Measurements from ENCODE around the gene ITSN1. TPM values are rescaled to one million over a fixed set of nuclear protein-coding genes. Genes with fewer than 3 reads are reported as not detected.
A peak's percentile ranks its signal among the peaks of the same experiment; 100 is the strongest.
"Not testable (repeated sequence)": the region's sequence is repeated elsewhere in the genome, so short reads cannot be mapped to it uniquely, and the experiment has no call there.

The ITSN1 gene
- total RNA-seq, 2 experiments from 2014 or later: 5.7 to 7.3 TPM

DNA sequence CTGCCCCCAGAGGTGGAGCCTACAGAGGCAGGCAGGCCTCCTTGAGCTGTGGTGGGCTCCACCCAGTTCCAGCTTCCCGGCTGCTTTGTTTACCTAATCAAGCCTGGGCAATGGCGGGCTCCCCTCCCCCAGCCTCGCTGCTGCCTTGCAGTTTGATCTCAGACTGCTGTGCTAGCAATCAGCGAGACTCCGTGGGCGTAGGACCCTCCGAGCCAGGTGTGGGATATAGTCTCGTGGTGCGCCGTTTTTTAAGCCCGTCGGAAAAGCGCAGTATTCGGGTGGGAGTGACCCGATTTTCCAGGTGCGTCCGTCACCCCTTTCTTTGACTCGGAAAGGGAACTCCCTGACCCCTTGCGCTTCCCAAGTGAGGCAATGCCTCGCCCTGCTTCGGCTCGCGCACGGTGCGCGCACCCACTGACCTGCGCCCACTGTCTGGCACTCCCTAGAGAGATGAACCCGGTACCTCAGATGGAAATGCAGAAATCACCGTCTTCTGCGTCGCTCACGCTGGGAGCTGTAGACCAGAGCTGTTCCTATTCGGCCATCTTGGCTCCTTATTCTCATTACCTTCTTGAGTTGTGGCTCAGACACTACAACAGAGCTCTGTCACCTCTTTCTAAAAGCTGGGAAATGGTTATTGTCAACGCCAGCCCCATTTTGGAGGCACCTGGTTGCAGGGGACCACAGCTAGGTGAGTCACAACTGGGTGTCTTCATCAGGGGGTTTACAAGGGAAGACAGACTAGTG is 288.9 kb downstream of the ITSN1 start:
- POLR2A ChIA-PET: interaction anchor here (0.9 to 3.5 kb wide), 3 partner anchors 9 to 45 kb away, joined by 3 to 54 read pairs (median 5); no protein-coding TSS in a partner anchor
- intact Hi-C loops (cut with DNase I, micrococcal nuclease): loop anchor here (1.0 to 2.0 kb wide), 4 partner anchors 16 to 78 kb away; no protein-coding TSS in a partner anchor
- CTCF ChIA-PET: interaction anchor here (0.6 to 1.7 kb wide), 8 partner anchors 8 to 371 kb away, joined by 3 to 5 read pairs (median 4); no protein-coding TSS in a partner anchor
- DNase-seq: peak; percentile 81
- peaks cover 23% of the 10 kb centered on the region for H3K36me3 Mint-ChIP-seq (ENCODE audit: low read depth)
- peak overlapping the region; percentile 92 for H3K4me3 Mint-ChIP-seq
- H3K27ac Mint-ChIP-seq: peak overlapping the region; percentile 99
- not testable (repeated sequence) for H3K9me3 Mint-ChIP-seq (ENCODE audit: low read depth); H3K27me3 Mint-ChIP-seq
- H3K4me1 Mint-ChIP-seq: peaks cover 33% of the 10 kb centered on the region
- ATAC-seq: peak; percentile 96

DNA sequence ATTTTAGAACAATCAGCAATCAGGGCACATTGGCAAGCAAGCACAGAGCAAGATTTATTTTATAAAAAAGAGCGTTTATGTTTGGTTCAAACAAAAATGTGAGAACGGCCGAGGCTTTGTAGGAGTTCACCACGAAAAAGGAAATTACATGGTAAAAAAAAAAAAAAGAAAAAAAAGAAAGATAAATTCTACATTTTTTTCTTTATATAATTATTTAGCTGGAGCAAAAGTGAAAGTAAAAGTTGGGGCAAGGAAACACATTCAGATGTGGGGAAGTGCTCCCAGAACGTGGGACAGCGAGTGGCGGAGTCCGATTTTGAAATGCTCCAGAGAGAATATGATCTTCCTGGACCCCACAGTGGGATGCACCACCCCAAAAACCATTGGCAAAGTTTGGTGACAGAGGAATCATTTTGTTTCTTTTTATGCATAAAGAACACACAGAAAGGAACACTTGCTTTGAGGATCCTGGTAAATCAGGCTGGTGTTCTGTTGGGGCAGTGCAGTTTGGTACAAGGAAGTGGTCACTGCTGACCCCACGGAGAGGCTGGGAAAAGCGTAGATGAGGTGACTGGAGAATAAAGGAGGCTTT is 289.6 kb downstream of the ITSN1 start:
- POLR2A ChIA-PET: interaction anchor here (0.7 to 3.5 kb wide), 4 partner anchors 8 to 141 kb away, joined by 3 to 54 read pairs (median 4); partner anchors contain the start of genes MRPS6 and SLC5A3
- no peaks in the 10 kb centered on the region for H3K9me3 Mint-ChIP-seq (ENCODE audit: low read depth)
- ATAC-seq: peak; percentile 13
- H3K4me1 Mint-ChIP-seq: peaks cover 40% of the 10 kb centered on the region
- H3K27ac Mint-ChIP-seq: peak overlapping the region; percentile 99
- H3K4me3 Mint-ChIP-seq: peak overlapping the region; percentile 92
- intact Hi-C loops (cut with DNase I, micrococcal nuclease): loop anchor here (1.0 to 2.0 kb wide), 6 partner anchors 15 to 149 kb away; no protein-coding TSS in a partner anchor
- CTCF ChIA-PET: interaction anchor here (0.6 to 1.7 kb wide), 9 partner anchors 8 to 423 kb away, joined by 3 to 5 read pairs (median 4); no protein-coding TSS in a partner anchor
- DNase-seq: peak; percentile 38
- peaks cover 28% of the 10 kb centered on the region for H3K36me3 Mint-ChIP-seq (ENCODE audit: low read depth)
- H3K27me3 Mint-ChIP-seq: no peaks in the 10 kb centered on the region

DNA sequence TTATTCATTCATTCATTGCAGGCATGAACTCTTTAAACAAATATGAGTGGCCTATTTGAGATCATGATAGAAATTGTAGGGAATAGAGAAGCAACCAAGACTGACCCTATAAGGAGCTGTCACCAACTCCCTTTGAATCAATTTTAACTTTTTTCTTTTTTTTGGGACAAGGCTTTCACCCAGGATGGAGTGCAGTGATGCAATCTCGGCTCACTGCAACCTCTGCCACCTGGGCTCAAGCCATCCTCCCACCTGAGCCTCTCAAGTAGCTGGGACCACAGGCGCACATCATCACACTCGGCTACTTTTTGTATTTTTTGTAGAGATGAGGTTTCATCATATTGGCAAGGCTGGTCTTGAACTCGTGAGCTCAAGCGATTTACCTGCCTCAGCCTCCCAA is 290.4 kb downstream of the ITSN1 start:
- intact Hi-C loops (cut with DNase I, micrococcal nuclease): loop anchor here in 1 of 2 experiments (2.0 kb wide), 2 partner anchors 16 to 148 kb away; no protein-coding TSS in a partner anchor
- peak overlapping the region; percentile 99 for H3K27ac Mint-ChIP-seq
- H3K4me3 Mint-ChIP-seq: peak overlapping the region; percentile 92
- ChIA-PET CTCF (interaction anchor here (0.7 to 2.2 kb wide), 5 partner anchors 10 to 422 kb away, joined by 3 to 8 read pairs (median 5); no protein-coding TSS in a partner anchor), POLR2A (interaction anchor here (0.7 to 3.5 kb wide), 3 partner anchors 16 to 77 kb away, joined by 3 to 54 read pairs (median 4); no protein-coding TSS in a partner anchor)
- H3K9me3 Mint-ChIP-seq (ENCODE audit: low read depth): no peaks in the 10 kb centered on the region
- H3K27me3 Mint-ChIP-seq: no peaks in the 10 kb centered on the region
- ATAC-seq: no peak
- peaks cover 29% of the 10 kb centered on the region for H3K36me3 Mint-ChIP-seq (ENCODE audit: low read depth)
- H3K4me1 Mint-ChIP-seq: peaks cover 48% of the 10 kb centered on the region
- no peak for DNase-seq

DNA sequence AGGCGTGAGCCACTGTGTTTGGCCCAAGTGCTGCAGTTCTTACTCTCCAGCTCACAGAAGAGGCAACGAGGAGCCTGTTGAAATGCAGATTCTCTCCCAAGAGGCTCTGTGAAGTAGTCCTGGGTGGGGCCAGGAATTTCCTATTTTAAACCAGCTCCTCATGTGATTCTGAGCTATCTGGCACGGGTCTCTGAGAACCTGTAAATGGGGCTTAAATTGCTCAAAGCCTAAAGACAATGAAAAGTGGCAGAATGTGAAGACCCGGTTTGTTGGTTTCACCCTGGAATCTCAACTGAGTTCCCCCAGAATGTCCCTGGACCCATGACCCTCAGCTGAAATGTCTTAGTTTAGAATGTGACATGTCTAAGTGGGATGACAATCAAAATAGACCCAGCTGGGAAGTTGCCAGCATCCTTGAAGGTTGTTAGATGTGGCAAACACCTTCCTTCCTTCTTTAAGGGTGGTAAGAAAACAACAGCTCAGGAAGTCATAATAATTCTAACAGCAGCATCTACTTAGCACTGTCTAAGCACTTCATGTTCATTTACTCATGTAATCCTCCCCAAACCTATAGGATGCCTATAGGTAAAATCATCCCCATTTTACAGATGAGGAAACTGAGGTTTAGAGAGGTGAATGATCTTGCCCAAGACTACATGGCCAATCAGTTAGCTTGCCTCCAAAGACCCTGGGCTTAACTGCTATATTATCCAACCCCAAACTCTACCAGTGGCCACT is 294.2 kb downstream of the ITSN1 start:
- Mint-ChIP-seq H3K4me3 (peak overlapping the region; percentile 46), H3K27me3 (no peaks in the 10 kb centered on the region), H3K27ac (peak overlapping the region; percentile 95), H3K4me1 (peaks cover 83% of the 10 kb centered on the region), H3K9me3 (ENCODE audit: low read depth) (no peaks in the 10 kb centered on the region), H3K36me3 (ENCODE audit: low read depth) (peaks cover 46% of the 10 kb centered on the region)
- DNase-seq (peak; percentile 55), ATAC-seq (peak; percentile 44)
- intact Hi-C loops (cut with DNase I, micrococcal nuclease): no loop called here
- CTCF ChIA-PET: interaction anchor here (0.5 to 4.6 kb wide), 9 partner anchors 12 to 426 kb away, joined by 3 to 21 read pairs (median 4); partner anchors contain the start of genes MRPS6 and SLC5A3
- POLR2A ChIA-PET: interaction anchor here (3.7 kb wide), 1 partner anchor 12 kb away, joined by 57 read pairs; no protein-coding TSS in a partner anchor

DNA sequence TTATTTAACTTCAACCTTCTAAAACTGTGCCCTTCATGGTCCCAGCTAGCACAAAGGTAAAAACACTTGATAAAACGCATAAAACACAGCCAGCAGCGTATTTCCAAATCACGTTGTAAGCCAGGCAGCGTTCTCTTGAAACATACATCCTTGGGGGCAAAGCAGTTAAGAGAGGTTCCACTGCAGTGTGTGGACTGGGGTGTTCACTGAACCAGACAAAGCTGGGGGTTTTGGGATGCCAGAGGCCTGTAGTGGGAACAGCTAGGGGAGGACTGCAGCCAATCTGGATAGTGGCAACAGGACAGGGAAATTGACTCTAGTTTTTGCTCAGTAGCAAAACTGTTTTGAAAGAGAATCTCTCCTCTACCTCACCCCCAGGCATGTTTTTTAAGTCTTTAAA is 294.8 kb downstream of the ITSN1 start:
- ATAC-seq: no peak
- intact Hi-C loops (cut with DNase I, micrococcal nuclease): no loop called here

DNA sequence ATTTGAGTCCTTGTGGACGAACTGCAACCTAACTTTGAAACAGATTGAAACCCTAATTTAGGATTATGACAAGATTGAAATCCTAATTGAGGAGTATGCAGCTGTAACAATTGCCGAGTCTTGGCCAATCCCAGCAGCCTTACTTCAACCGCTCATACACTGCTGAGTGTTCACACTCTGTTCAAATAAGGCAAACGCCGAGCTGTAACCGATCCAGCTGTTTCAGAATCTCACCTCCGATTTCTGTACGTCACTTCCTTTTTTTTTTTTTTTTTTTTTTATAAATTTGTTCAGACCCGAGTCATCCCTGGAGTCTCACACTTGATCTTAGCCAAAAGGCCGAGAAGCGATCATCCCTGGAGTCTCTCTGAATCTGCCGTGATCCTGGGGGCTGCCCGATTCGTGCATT is 295.6 kb downstream of the ITSN1 start:
- Mint-ChIP-seq H3K27me3 (no peaks in the 10 kb centered on the region), H3K36me3 (ENCODE audit: low read depth) (peaks cover 36% of the 10 kb centered on the region), H3K4me1 (peaks cover 79% of the 10 kb centered on the region), H3K9me3 (ENCODE audit: low read depth) (no peaks in the 10 kb centered on the region), H3K27ac (peak overlapping the region; percentile 95), H3K4me3 (peak overlapping the region; percentile 46)
- peak; percentile 76 for ATAC-seq
- CTCF ChIA-PET: interaction anchor here (0.6 to 4.6 kb wide), 4 partner anchors 9 to 371 kb away, joined by 3 to 21 read pairs (median 4); no protein-coding TSS in a partner anchor
- POLR2A ChIA-PET: interaction anchor here (0.6 to 3.7 kb wide), 5 partner anchors 11 to 1836 kb away, joined by 3 to 57 read pairs (median 4); no protein-coding TSS in a partner anchor
- intact Hi-C loops (cut with DNase I, micrococcal nuclease): loop anchor here (1.0 kb wide), 1 partner anchor 9 kb away; no protein-coding TSS in a partner anchor
- peak; percentile 73 for DNase-seq

More for the DNA sequence above, 294.8 kb downstream of the ITSN1 start:
- Mint-ChIP-seq H3K9me3 (ENCODE audit: low read depth) (no peaks in the 10 kb centered on the region), H3K27ac (peak overlapping the region; percentile 95), H3K36me3 (ENCODE audit: low read depth) (peaks cover 41% of the 10 kb centered on the region), H3K4me3 (peak overlapping the region; percentile 46), H3K4me1 (peaks cover 83% of the 10 kb centered on the region), H3K27me3 (no peaks in the 10 kb centered on the region)
- ChIA-PET CTCF (interaction anchor here (0.6 to 4.6 kb wide), 5 partner anchors 11 to 411 kb away, joined by 3 to 21 read pairs (median 4); partner anchors contain the start of genes MRPS6 and SLC5A3), POLR2A (interaction anchor here (0.6 to 3.7 kb wide), 3 partner anchors 12 to 303 kb away, joined by 4 to 57 read pairs (median 4); no protein-coding TSS in a partner anchor)
- DNase-seq: no peak

DNA sequence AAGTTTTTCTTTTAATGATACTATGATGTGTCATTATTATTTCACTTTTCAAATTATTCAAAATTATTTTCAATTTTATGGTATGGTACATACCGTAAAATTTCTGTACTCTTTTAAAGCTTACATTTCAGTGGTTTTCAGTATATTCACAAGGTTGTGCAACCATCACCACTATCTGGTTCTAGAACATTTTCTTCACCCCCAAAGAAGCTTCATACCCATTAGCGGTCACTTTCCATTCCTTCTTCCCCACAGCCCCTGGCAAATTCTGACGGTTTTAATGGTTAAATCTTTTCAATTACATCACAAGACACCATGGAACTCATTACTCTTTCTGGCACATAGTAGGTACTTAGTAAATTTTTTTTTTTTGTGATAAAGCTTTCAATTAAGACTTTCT is 296.1 kb downstream of the ITSN1 start:
- Mint-ChIP-seq H3K4me3 (no peak overlapping the region), H3K9me3 (ENCODE audit: low read depth) (no peaks in the 10 kb centered on the region), H3K36me3 (ENCODE audit: low read depth) (peaks cover 35% of the 10 kb centered on the region), H3K4me1 (peaks cover 76% of the 10 kb centered on the region), H3K27me3 (no peaks in the 10 kb centered on the region), H3K27ac (peak overlapping the region; percentile 95)
- ChIA-PET POLR2A (interaction anchor here (0.6 to 3.7 kb wide), 3 partner anchors 10 to 124 kb away, joined by 3 to 57 read pairs (median 4); no protein-coding TSS in a partner anchor), CTCF (interaction anchor here (0.9 to 4.6 kb wide), 2 partner anchors 9 to 15 kb away, joined by 3 to 21 read pairs; no protein-coding TSS in a partner anchor)
- no peak for ATAC-seq
- intact Hi-C loops (cut with DNase I, micrococcal nuclease): loop anchor here (1.0 kb wide), 1 partner anchor 9 kb away; no protein-coding TSS in a partner anchor
- DNase-seq: no peak

DNA sequence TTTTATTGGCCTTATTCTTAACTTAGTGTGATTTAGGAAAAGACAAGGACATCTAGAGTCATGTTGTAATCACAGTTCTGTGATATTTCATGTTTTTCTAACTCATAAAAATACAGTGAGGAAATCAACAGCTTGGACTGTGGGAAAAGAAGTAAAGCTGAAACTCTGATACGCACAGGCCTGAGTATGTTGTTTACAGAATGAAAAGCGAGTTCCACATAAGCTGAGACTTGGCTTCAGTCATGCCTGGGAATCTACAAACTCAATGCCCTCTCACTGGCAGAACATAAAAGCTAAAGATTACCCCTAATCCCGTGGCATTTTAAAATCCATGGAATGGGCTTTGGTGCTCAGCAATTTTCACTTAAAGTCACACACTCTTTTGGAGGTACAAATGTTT is 296.9 kb downstream of the ITSN1 start:
- CTCF ChIA-PET: interaction anchor here (1.0 to 4.6 kb wide), 2 partner anchors 11 to 15 kb away, joined by 4 to 21 read pairs; no protein-coding TSS in a partner anchor
- ATAC-seq (no peak), DNase-seq (no peak)
- H3K9me3 Mint-ChIP-seq (ENCODE audit: low read depth): peaks cover under 1% of the 10 kb centered on the region
- H3K36me3 Mint-ChIP-seq (ENCODE audit: low read depth): peaks cover 43% of the 10 kb centered on the region
- intact Hi-C loops (cut with DNase I, micrococcal nuclease): no loop called here
- peaks cover 77% of the 10 kb centered on the region for H3K4me1 Mint-ChIP-seq
- POLR2A ChIA-PET: interaction anchor here (0.8 to 3.7 kb wide), 3 partner anchors 10 to 37 kb away, joined by 4 to 57 read pairs (median 4); no protein-coding TSS in a partner anchor
- H3K27me3 Mint-ChIP-seq: no peaks in the 10 kb centered on the region
- H3K27ac Mint-ChIP-seq: peak overlapping the region; percentile 95
- H3K4me3 Mint-ChIP-seq: no peak overlapping the region

DNA sequence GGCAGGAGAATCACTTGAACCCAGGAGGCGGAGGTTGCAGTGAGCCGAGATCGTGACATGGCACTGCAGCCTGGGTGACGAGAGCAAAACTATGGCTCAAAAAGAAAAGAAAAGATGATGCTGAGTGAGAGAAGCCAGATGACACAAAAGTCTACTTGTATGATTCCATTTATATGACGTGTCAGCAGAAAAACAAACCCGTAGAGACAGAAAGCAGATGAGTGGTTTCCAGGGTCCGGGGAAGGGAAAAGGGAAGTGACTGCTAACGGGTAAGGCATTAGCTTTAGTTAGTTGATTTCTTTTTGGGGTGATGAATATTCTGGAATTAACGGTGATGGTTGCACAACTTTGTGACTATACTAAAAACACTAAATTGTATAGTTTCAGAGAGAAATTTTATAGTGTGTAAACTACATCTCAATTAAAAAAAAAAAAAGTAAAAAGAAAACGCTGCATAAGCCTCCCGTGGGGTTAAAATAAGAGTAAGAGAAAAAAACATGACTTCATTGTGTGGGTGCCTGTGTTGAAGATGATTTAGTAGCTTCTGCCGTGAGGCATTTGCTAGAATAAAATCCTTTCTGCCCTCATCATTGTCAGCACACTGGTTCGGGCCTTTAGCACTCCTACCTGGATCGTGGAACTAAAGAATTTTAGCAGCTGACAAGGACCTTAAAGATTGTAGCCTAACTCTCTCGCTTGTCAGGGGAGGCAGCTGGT is 298.0 kb downstream of the ITSN1 start:
- DNase-seq (no peak), ATAC-seq (peak; percentile 24)
- H3K4me1 Mint-ChIP-seq: peaks cover 77% of the 10 kb centered on the region
- peak overlapping the region; percentile 43 for H3K4me3 Mint-ChIP-seq
- ChIA-PET CTCF (interaction anchor here (0.6 to 4.6 kb wide), 4 partner anchors 9 to 264 kb away, joined by 3 to 21 read pairs (median 4); no protein-coding TSS in a partner anchor), POLR2A (interaction anchor here (1.0 to 1.2 kb wide), 2 partner anchors 9 to 10 kb away, joined by 3 to 4 read pairs; no protein-coding TSS in a partner anchor)
- intact Hi-C loops (cut with DNase I, micrococcal nuclease): loop anchor here in 1 of 2 experiments (10.0 kb wide), 1 partner anchor 706 kb away; no protein-coding TSS in a partner anchor
- H3K9me3 Mint-ChIP-seq (ENCODE audit: low read depth): peaks cover 10% of the 10 kb centered on the region
- H3K27ac Mint-ChIP-seq: peak overlapping the region; percentile 40
- peaks cover 47% of the 10 kb centered on the region for H3K36me3 Mint-ChIP-seq (ENCODE audit: low read depth)
- H3K27me3 Mint-ChIP-seq: no peaks in the 10 kb centered on the region
